Neuronal stem cell (in vitro differentiated cells): ENCODE data around the gene ITM2B.

Experiments used
- DNase-seq: peaks from one replicate; pipeline ENCODE4 v3.0.0-alpha.2; 2013; ENCODE audit warnings: low spot score
- H2AFZ ChIP-seq: one replicate; pipeline ENCODE4 v1.6.1; 2013; ENCODE audit warnings: mild to moderate bottlenecking, low read length, inconsistent platforms
- H2AK5ac ChIP-seq: 2 replicates; pipeline ENCODE4 v1.6.1; 2013; ENCODE audit warnings: low read depth, mild to moderate bottlenecking, inconsistent platforms, low read length, moderate library complexity, mixed read lengths
- H2BK120ac ChIP-seq: 2 replicates; pipeline ENCODE4 v1.6.1; 2013; ENCODE audit warnings: low read depth, mild to moderate bottlenecking, inconsistent platforms, low read length, moderate library complexity, mixed read lengths
- H2BK12ac ChIP-seq: one replicate; pipeline ENCODE4 v1.6.1; 2013; ENCODE audit warnings: low read length, inconsistent platforms
- H2BK15ac ChIP-seq: 2 replicates; pipeline ENCODE4 v1.6.1; 2013; ENCODE audit warnings: mild to moderate bottlenecking, low read length, inconsistent platforms, mixed read lengths
- H2BK5ac ChIP-seq: one replicate; pipeline ENCODE4 v1.6.1; 2013; ENCODE audit warnings: inconsistent platforms, mild to moderate bottlenecking, low read length, moderate library complexity
- H3K14ac ChIP-seq: one replicate; pipeline ENCODE4 v1.6.1; 2013; ENCODE audit warnings: low read length, inconsistent platforms
- H3K18ac ChIP-seq: 2 replicates; pipeline ENCODE4 v1.6.1; 2013; ENCODE audit warnings: low read length, inconsistent platforms
- H3K23ac ChIP-seq: 2 replicates; pipeline ENCODE4 v1.6.1; 2013; ENCODE audit warnings: low read depth, mild to moderate bottlenecking, mixed read lengths, low read length, inconsistent platforms; ENCODE audit not compliant: poor library complexity
- H3K27ac ChIP-seq: replicated peaks from 3 replicates; pipeline ENCODE4 v1.5.1; 2013; ENCODE audit warnings: low read length, inconsistent platforms
- H3K27me3 ChIP-seq, 3 experiments: 2 replicates each; pipeline ENCODE4 v1.6.1; 2013; ENCODE audit warnings: low read length in 3 of 3, mild to moderate bottlenecking in 2 of 3, inconsistent platforms in 1 of 3, low read depth in 1 of 3, mixed read lengths in 1 of 3, moderate library complexity in 1 of 3; ENCODE audit not compliant: control insufficient read depth in 3 of 3, insufficient read depth in 3 of 3
- H3K36me3 ChIP-seq, 2 donors: replicated peaks in 1 of 2; 2 replicates each; pipeline ENCODE4 v1.6.1; 2013; ENCODE audit warnings: low read length in 2 of 2; ENCODE audit not compliant: control insufficient read depth in 2 of 2, insufficient read depth in 2 of 2
- H3K4ac ChIP-seq: 2 replicates; pipeline ENCODE4 v1.6.1; 2013; ENCODE audit warnings: inconsistent platforms, mild to moderate bottlenecking, low read length, moderate library complexity
- H3K4me1 ChIP-seq, 2 donors: 1 replicate in 1 of 2; 2 replicates in 1 of 2; pipeline ENCODE4 v1.6.1; 2013; ENCODE audit warnings: low read length in 2 of 2, low read depth in 1 of 2; ENCODE audit not compliant: control insufficient read depth in 2 of 2, insufficient read depth in 1 of 2
- H3K4me2 ChIP-seq: one replicate; pipeline ENCODE4 v1.6.1; 2013; ENCODE audit warnings: mild to moderate bottlenecking, low read length, inconsistent platforms; ENCODE audit not compliant: insufficient read depth, poor library complexity, severe bottlenecking
- H3K4me3 ChIP-seq, 2 donors: 2 replicates each; pipeline ENCODE4 v1.5.1; 2013; ENCODE audit warnings: low read length in 2 of 2, mild to moderate bottlenecking in 2 of 2, inconsistent platforms in 1 of 2, moderate library complexity in 1 of 2
- H3K79me1 ChIP-seq: one replicate; pipeline ENCODE4 v1.6.1; 2013; ENCODE audit warnings: low read depth, mild to moderate bottlenecking, inconsistent platforms, low read length, moderate library complexity
- H3K9ac ChIP-seq: one replicate; pipeline ENCODE4 v1.6.1; 2013; ENCODE audit warnings: mild to moderate bottlenecking, low read depth, low read length, inconsistent platforms; ENCODE audit not compliant: poor library complexity
- H3K9me3 ChIP-seq, 2 donors: replicated peaks in 1 of 2; 2 replicates each; pipeline versions ENCODE3 to v1.6.1; 2013; ENCODE audit warnings: low read length in 2 of 2, mild to moderate bottlenecking in 2 of 2, inconsistent platforms in 1 of 2, low read depth in 1 of 2, mixed read lengths in 1 of 2, moderate library complexity in 1 of 2; ENCODE audit not compliant: control insufficient read depth in 2 of 2, insufficient read depth in 1 of 2
- H4K8ac ChIP-seq: one replicate; pipeline ENCODE4 v1.6.1; 2013; ENCODE audit warnings: low read depth, mild to moderate bottlenecking, inconsistent platforms, low read length, moderate library complexity
- H4K91ac ChIP-seq: one replicate; pipeline ENCODE4 v1.6.1; 2013; ENCODE audit warnings: low read length, low read depth, mild to moderate bottlenecking, inconsistent platforms; ENCODE audit not compliant: poor library complexity
- WGBS, 2 donors: extraction: QIAGEN DNeasy Blood & Tissue Kit; methylation state at CpG; one replicate each; pipeline ENCODE4 v1.1.7; 2013; ENCODE audit warnings: missing lambda C conversion rate in 2 of 2, mixed read lengths in 1 of 2; ENCODE audit not compliant: insufficient read length in 2 of 2, insufficient replicate concordance in 1 of 2; ENCODE audit errors: extremely low coverage in 2 of 2; 5-methylcytosine and 5-hydroxymethylcytosine counted together

ITM2B gene

DNA sequence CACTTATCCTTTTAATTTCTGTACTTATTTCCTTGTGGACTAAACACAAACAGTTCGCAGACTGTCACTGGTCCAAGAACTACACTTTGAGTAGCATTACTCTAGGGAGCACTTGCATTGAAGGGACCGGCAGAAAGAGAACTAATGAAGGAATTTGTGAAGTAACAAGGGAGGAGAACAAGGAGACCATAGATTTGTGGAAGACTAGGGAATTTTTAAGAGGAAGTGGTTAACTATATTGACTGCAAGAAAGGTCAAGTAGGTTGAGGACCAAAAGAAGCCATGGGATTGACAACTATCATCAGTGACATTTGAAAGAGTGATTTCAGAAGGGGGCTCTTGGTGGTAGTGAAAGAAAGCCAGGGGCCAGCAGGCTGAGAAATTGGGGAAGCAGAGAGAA, 66.6 kb downstream of the ITM2B start:
- H2BK15ac ChIP-seq: no peak overlapping the region
- H3K18ac ChIP-seq: no peak overlapping the region
- no peak overlapping the region for H3K9ac ChIP-seq
- H2BK5ac ChIP-seq: no peak overlapping the region
- no peak overlapping the region for H2AK5ac ChIP-seq
- DNase-seq: no peak
- H2BK12ac ChIP-seq: no peak overlapping the region
- no peak overlapping the region for H3K4ac ChIP-seq
- no peak overlapping the region for H3K23ac ChIP-seq
- no peak overlapping the region for H3K27ac ChIP-seq
- H4K8ac ChIP-seq: no peak overlapping the region
- H3K14ac ChIP-seq: no peak overlapping the region
- H3K36me3 ChIP-seq: peaks cover 0 to 15% of the 10 kb centered on the region in 2 donors
- no peaks in the 10 kb centered on the region for H3K9me3 ChIP-seq
- no CpG with 5 or more reads among the region's 2 CpGs for WGBS, 2 donors
- H3K4me3 ChIP-seq: no peak overlapping the region
- no peaks in the 10 kb centered on the region for H3K27me3 ChIP-seq
- H2AFZ ChIP-seq: no peak overlapping the region
- H3K4me2 ChIP-seq: no peak overlapping the region
- no peaks in the 10 kb centered on the region for H3K4me1 ChIP-seq
- H3K79me1 ChIP-seq: peaks cover 5% of the 10 kb centered on the region
- no peak overlapping the region for H4K91ac ChIP-seq
- no peak overlapping the region for H2BK120ac ChIP-seq

DNA sequence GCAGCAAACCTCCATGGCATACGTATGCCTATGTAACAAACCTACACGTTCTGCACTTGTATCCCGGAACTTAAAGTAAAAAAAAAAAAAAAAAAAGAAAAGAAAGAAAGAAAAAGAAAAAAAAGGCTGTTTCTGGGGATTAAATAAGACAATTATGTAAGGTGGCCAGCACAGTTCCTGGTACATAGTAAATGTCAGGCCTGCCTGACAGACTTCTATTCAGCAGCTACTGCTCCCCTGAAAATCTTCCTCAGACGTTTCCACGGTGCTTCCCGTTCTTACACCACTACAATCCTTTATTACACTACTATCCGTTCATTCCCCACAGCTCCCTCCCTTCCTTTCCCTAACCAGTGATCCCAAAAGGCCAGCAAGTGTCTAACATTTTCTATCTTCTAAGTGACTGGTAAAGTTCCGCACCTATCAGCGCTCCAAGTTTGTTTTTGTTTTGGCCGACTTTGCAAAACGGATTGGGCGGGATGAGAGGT, 69.9 kb downstream of the ITM2B start:
- Histone ChIP-seq H2BK120ac (no peak overlapping the region), H3K14ac (no peak overlapping the region), H3K18ac (peak overlapping the region; percentile 99), H3K9ac (peak overlapping the region; percentile 92), H4K8ac (no peak overlapping the region), H2BK15ac (no peak overlapping the region), H3K9me3 (no peaks in the 10 kb centered on the region), H2BK5ac (peak overlapping the region; percentile 87), H3K27me3 (no peaks in the 10 kb centered on the region), H3K79me1 (peaks cover 5% of the 10 kb centered on the region), H3K4me3 (peak overlapping the region; percentile 71 to 98), H2BK12ac (no peak overlapping the region), H3K4ac (no peak overlapping the region), H2AFZ (peak overlapping the region; percentile 95), H2AK5ac (peak overlapping the region; percentile 75), H4K91ac (no peak overlapping the region), H3K27ac (peak overlapping the region; percentile 87), H3K4me2 (peak overlapping the region; percentile 56), H3K23ac (peak overlapping the region; percentile 95), H3K36me3 (peaks cover 0 to 24% of the 10 kb centered on the region in 2 donors), H3K4me1 (peaks cover 0 to 3% of the 10 kb centered on the region in 2 donors)
- DNase-seq: no peak
- no CpG with 5 or more reads among the region's 12 CpGs for WGBS, 2 donors

DNA sequence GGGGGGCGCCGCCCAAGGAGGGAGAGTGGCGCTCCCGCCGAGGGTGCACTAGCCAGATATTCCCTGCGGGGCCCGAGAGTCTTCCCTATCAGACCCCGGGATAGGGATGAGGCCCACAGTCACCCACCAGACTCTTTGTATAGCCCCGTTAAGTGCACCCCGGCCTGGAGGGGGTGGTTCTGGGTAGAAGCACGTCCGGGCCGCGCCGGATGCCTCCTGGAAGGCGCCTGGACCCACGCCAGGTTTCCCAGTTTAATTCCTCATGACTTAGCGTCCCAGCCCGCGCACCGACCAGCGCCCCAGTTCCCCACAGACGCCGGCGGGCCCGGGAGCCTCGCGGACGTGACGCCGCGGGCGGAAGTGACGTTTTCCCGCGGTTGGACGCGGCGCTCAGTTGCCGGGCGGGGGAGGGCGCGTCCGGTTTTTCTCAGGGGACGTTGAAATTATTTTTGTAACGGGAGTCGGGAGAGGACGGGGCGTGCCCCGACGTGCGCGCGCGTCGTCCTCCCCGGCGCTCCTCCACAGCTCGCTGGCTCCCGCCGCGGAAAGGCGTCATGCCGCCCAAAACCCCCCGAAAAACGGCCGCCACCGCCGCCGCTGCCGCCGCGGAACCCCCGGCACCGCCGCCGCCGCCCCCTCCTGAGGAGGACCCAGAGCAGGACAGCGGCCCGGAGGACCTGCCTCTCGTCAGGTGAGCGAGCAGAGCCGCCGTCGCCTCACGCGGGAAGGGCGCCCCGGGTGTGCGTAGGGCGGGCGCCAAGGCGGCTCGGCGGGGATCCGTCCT, 70.5 kb downstream of the ITM2B start, which contains the start of gene RB1:
RB1 (plus strand) TSS at position 393 of the 784 bp plus-strand sequence; CDS start at position 555, 162 bp downstream.
- Histone ChIP-seq H2BK120ac (peak within 1 kb of the TSS; percentile 72), H3K18ac (peak within 1 kb of the TSS; percentile 99), H3K4me2 (peak within 1 kb of the TSS; percentile 73), H2BK15ac (peak within 1 kb of the TSS; percentile 37), H3K14ac (peak within 1 kb of the TSS; percentile 82), H4K8ac (peak within 1 kb of the TSS; percentile 43), H3K9ac (peak within 1 kb of the TSS; percentile 97), H3K27ac (peak within 1 kb of the TSS; percentile 87), H3K79me1 (peaks cover 5% of the 10 kb centered on the region), H3K9me3 (no peaks in the 10 kb centered on the region), H3K4me3 (peak within 1 kb of the TSS; percentile 71 to 98), H2BK12ac (no peak within 1 kb of the TSS), H2AK5ac (peak within 1 kb of the TSS; percentile 75), H3K23ac (peak within 1 kb of the TSS; percentile 95), H3K36me3 (peaks cover 0 to 30% of the 10 kb centered on the region in 2 donors), H2AFZ (peak within 1 kb of the TSS; percentile 95), H3K27me3 (no peaks in the 10 kb centered on the region), H4K91ac (no peak within 1 kb of the TSS), H3K4me1 (peaks cover 0 to 3% of the 10 kb centered on the region in 2 donors), H3K4ac (peak within 1 kb of the TSS; percentile 76), H2BK5ac (peak within 1 kb of the TSS; percentile 87)
- DNase-seq: peak; percentile 76
- WGBS, 2 donors: no CpG with 5 or more reads among the region's 96 CpGs
